ENCODE measurements around the gene DBH.

Gene DBH

DNA sequence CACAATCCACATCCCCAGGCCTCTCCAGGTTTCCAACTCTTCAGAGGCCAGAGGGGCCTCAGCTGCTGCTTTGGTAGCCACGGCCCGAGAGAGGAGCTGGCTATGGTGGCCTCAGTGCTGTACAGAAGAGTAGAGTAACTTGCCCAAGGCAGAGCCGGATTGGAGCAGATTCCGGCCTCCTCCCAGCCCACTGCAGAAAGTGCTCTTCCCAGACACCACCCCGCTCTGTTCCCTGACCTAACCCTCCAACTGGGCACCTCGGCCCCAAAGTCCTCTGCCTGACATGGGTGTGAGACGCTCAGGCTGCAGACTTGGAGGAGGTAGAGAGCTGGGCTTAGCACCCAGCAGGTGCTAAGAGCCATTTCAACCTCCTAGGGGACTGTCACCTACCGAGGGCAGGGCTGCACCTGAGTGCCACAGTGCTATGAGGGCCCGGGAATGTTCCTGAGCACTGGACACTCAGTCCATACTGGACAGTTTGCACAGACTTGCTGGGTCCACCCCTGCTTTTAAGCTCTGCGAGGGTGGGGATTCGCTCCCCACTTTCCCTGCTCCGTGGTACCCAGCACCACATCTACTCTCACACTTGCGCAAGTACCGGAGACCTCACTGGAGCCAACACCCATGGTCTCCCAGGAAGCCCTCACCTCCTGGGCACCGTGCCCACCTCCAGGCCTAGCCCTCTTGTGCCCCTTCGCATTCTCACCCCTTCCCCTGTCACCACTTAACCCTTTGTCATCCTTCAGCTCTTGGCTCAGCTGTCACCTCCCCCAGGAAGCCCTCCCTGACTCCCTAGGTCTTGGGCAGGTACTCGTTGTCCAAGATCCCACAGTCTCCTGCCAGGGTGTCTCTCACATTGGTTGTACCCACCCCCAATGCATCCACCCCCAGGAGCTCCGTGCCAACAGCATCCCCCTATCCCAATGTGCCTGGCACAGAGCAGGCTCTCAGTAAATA lies 49.8 kb downstream of the DBH start:
- DNase-seq, result no peak

GRCh38 chr9:133686642-133687575 lies 50.7 kb downstream of the DBH start:
- no peak for DNase-seq

DNA sequence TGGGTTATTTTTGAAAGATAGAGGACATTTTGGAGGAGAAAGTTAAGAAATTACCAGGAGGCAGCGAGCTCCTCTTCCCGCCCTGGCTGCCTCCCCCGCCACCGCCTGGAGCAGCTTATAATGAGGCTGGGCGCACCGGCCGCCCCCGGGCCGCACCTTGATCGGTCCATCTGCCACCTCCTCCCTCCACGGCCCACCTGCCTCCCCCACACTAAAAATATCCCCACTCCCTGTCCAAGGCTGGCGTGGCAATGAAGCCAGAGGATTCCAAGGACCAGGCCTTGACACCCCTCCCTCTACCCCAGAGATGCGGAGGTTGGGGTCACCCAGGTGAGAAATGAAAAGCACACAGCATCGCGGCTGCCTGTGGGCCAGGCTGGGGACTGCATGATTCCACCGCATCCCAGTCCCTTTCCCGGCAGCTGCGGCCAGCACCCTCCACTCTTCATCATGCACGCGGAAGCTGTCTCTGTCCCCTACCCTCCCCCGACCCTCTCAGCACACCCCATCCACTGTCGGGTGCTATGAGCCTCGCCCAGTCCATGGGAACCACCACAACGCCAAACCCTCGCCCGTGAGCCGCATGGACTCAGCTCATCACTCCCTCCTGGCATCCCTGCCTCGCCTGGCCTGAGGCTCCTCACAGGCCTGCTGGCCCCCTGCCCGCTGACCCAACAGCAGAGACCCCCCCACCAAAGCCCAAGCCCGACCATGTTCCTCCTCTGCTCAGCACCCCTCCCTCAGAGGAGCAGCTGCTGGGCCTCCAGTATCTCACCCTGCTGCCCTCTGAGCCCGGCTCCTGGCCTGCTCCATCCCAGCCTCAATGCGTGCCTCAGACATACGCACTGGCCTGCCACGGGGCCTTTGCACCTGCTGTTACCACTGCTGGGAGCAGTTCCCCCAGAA lies 51.9 kb downstream of the DBH start:
- no peak for DNase-seq

DNA sequence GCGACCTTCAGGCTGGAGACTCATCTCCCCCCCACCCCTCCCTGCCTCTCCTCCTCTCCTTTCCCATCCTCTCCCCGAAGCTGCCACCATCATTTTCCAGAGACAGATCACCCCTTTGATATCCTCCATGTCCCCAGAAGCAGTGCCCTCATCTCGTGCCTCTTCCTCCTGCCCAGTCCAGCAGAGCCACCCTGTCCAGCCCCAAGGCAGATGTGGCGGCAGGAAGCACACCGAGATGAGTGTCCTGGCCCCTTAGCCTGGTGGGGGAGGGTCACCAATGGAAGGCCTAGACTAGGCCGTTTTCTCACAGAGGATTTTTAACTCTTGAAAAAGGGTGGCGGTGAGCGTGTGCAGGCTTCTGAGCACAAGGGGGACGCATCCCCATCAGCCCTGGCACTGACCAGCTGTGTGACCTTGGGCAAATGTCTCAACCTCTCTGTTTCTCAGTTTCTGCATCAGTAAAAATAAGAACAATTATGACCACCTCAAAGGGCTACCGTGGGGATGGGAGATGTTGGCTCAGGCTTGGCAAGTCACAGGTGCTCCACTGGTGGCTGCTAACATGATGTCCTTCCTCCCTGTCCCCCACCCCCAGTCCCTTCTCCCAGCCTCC lies 53.1 kb downstream of the DBH start:
- DNase-seq, result no peak

GRCh38 chr9:133690081-133690561 lies 54.0 kb downstream of the DBH start:
- DNase-seq, result no peak

DNA sequence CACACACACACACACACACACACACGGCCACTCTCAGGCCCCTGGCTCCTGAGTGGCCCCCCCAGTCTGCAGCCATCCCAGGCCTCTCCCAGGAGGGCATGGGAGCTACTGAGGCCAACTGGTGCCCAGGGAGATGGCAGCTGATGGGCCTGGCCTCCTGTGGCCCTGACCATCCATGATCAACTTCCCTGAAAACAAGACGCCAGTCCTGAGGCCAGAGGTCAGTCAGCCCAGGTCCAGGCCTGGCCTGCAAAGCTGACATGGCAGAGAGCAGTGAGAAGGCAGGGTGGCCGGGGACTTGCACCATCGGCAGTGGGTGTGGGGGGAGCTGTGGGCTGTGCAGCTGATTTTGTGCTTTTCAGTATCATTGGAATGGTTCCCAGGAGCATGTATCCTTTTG lies 55.0 kb downstream of the DBH start:
- no peak for DNase-seq

DNA sequence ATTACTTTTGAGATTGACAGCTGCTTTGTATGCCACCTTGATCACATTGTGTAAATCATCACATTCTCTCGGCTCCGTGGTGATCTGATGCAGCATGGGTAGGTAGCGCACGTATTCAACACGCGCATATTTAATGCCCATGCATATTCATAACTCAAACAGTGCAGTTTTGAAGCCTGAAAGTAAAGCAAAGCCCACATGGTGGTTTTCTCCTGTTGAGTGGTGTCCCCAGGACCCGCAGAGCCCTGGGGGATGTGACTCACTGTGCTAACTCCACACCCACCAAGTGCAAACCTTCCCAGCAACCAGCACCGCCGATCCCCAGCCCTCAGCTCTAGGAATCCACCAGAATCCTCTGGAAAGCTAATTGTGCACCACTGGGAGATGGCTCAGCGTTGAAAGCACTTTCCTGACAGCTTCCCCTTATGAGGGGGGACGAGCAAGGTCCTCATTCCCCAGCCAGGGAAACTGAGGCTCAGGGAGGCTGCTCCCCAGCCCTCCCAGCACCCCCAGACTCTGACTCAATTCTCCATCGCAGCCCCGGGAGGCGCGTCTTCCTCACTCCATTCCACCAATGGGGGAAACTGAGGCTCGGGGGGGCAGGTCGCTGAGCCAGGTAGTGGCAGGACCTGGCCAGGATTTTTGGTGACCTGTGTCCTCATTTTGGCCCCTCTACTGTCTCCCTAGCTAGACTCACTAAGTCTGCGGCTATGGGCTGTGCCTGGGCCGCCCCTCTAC lies 55.6 kb downstream of the DBH start:
- DNase-seq, result no peak

DNA sequence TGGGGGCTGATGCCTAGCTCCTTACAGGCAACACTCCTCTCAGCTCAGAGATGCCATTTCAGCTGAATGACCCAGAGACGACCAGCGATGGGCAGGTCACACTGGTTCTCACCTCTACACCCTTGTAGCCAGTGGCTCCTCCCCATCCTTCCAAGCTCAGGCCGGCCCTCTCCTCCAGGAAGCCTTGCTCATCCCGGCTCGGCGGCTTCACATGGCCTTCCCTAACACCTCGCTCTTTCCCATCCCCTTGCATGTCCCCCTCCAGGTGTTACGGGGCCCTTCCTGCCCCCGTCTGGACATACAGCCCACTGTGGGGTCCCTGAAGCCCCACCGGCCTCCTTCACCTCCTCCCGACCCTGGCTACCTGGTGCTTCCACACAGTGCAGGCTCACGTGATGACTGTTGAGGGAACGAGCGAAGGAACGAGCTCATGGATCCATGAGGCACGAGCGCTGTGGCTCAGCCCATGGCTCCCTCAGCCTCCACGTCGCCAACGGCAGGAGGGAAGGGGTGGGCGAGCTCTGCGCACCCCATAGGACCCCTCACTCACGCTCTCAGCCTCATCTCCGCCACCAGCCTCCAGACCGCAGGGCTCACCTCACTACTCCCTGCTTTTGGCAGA lies 56.3 kb downstream of the DBH start:
- no peak for DNase-seq

DNA sequence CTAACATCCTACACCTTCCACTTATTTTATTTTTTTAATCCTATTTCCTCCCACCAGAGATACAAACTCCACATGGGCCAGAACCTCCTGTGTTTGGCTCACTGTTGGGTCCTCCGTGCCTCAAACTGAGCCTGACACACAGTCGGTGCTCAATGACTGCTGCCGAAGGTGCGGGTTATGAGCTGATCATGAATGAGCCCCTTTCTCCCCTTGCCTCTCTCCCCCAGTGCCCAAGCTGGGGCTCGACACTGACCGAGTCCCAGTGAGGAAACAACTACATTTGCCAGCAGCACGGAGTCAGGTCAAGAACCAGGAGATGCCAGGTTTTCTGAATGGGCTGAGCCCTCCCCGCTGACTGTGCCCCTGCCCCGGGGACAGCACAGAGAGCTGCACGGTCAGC lies 57.0 kb downstream of the DBH start:
- no peak for DNase-seq

GRCh38 chr9:133693703-133694529 lies 57.8 kb downstream of the DBH start:
- no peak for DNase-seq

DNA sequence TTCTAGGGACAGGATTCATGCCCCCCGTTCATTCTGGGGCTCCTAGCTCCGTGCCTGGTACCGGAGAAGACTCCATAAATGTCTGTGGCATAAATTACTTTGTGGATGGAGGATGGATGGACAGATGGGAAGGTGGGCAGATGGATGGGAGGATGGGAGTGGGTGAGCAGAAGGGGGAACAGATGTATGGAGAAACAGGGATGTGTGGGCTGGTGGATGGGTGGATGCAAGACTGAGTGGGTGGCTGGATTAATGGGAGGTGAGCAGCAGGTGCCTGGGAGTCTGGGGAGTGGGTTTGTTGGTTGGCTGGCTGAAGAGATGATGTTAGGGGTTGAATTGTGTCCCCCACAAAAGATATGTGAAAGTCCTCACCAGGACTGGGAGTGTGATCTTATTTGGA lies 58.5 kb downstream of the DBH start:
- no peak for DNase-seq

DNA sequence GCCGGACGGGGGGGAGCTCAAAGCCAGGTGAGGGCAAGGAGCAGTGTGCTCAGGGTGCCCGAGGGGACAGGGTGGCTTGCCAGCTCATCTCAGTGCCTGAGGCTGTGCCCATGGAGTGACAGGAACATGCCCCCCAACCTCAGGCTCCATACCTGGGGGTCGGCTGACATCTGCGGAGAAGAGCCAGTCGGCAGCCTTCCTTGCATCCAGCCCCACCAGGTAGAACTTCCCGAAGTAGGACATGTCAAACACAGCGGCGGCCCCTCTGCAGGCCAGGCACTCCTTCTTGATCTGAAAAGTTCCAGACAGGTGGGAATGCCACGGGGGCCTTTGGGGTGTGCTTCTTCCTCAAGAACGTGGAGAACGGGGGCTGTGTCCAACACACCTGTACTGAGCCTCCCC lies 59.9 kb downstream of the DBH start:
- DNase-seq, result no peak

DNA sequence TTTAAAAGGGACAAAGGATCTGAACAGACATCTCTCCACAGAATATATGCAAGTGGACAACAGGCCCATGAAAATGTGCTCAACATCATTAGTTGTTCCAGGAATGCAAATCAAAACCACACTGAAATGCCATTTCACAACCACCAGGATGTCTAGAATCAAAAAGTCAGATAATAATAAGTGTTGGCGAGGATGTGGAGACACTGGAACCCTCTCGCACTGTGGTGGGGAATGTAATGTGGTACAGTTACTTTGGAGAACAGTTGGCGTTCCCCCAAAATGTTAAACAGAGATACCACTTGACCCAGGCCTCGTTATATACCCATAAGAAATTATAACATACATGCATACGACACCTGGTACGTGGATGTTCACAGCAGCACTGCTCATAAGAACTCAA lies 63.4 kb downstream of the DBH start:
- no peak for DNase-seq

DNA sequence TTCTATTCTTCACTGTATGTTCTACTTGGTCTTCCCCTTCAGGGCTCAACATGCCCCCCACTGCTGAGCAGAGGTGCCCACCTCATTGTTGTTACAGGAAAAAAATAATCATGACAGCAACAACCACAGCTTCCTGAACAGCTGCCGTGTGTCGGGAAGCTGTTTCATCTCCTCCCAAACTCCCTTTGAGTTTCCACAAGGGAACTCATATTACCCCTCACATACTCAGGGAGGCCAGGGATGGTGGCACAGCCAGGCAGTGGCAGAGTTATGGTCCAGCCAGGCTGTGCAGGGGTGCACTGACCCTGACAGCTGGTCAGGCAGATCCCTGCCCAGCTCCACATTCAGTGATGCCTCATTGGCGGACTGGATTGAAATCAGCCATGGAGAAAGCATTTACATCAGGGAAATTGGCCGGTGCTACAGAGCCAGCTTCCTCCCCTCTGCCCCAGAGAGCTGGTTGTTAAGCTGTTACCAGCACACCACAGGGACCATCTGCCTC lies 64.7 kb downstream of the DBH start:
- DNase-seq, result no peak

GRCh38 chr9:133701321-133701980 lies 65.3 kb downstream of the DBH start:
- DNase-seq, result no peak

DNA sequence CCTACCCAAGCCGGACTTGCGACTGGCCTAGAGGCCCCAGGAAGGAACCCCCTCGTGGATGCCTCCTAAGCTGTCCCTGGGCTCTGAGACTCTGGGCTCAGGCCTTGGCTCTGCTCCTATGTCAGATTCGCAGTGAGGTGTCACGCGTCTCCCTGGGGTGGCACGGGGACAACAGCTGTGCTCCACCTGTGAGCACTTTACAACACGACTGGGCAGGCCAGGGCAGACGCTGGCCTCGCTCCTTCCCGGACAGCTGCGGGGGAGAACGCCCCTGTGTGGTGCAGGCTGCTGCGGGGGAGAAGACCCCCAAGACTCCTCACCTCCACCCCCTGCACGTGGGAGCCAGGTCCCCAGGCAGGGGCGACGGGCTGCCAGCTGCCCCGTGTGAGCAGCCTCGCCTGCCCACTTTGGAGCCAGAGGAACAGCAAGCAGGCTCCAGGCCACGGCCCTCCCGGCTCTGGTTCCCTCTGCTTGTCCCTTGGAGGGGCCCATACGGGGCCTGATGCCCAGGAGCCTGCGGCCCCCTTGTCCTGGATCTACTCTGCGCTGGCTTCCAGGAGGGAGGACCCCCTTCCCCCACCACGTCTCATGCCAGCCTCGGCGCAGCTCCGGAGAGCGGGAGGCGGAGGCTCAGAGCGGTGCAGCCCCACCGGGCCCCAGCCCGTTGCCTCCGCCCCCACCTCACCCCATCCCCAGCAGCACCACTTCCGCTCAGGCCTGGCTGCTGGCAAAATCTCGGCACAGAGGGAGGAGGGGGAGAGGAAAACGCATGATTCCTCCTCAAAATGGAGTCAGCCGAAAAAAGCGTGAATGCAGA lies 66.0 kb downstream of the DBH start:
- DNase-seq, result no peak

- no peak for DNase-seq
Measured at GRCh38 chr9:133702798-133703590, 66.8 kb downstream of the DBH start.

Data from amniotic stem cell (primary cell).